Neutrophil (primary cell): ENCODE results near the gene FCHSD2.
A peak's percentile ranks its signal among the peaks of the same experiment; 100 is the strongest.

Experiments used
- H3K27ac ChIP-seq: fragments of 200-600 bp; sonication (generic); 2 replicates; pipeline ENCODE4 v1.5.1; 2016; ENCODE audit warnings: mild to moderate bottlenecking, moderate library complexity
- H3K27me3 ChIP-seq: fragments of 200-600 bp; sonication (generic); 2 replicates; pipeline ENCODE4 v1.6.0; 2016; ENCODE audit warnings: mild to moderate bottlenecking
- H3K36me3 ChIP-seq: fragments of 200-600 bp; sonication (generic); 2 replicates; pipeline ENCODE4 v1.5.1; 2017
- H3K4me1 ChIP-seq, 2 experiments: fragments of 200-600 bp in 1 of 2; sonication (generic) in 1 of 2; 1 replicate in 1 of 2; 2 replicates in 1 of 2; pipeline versions ENCODE4 v1.5.1 to v1.6.1; 2013 to 2016; ENCODE audit warnings: low read depth in 1 of 2, low read length in 1 of 2, mild to moderate bottlenecking in 1 of 2, moderate library complexity in 1 of 2; ENCODE audit not compliant: control insufficient read depth in 1 of 2, insufficient read depth in 1 of 2
- H3K4me3 ChIP-seq, 2 experiments: fragments of 200-600 bp in 1 of 2; sonication (generic) in 1 of 2; 1 replicate in 1 of 2; 2 replicates in 1 of 2; pipeline ENCODE4 v1.5.1; 2013 to 2016; ENCODE audit warnings: low read depth in 1 of 2, low read length in 1 of 2, mild to moderate bottlenecking in 1 of 2, moderate library complexity in 1 of 2
- H3K9me3 ChIP-seq: fragments of 200-600 bp; sonication (generic); 2 replicates; pipeline ENCODE4 v1.5.1; 2016
- TF ChIP-seq, protein P1 (sequence below): fragments of 200-600 bp; sonication (generic); IDR thresholded peaks from 2 replicates; pipeline ENCODE4 v1.5.1; 2016; ENCODE audit warnings: antibody characterized with exemption

The FCHSD2 gene

DNA sequence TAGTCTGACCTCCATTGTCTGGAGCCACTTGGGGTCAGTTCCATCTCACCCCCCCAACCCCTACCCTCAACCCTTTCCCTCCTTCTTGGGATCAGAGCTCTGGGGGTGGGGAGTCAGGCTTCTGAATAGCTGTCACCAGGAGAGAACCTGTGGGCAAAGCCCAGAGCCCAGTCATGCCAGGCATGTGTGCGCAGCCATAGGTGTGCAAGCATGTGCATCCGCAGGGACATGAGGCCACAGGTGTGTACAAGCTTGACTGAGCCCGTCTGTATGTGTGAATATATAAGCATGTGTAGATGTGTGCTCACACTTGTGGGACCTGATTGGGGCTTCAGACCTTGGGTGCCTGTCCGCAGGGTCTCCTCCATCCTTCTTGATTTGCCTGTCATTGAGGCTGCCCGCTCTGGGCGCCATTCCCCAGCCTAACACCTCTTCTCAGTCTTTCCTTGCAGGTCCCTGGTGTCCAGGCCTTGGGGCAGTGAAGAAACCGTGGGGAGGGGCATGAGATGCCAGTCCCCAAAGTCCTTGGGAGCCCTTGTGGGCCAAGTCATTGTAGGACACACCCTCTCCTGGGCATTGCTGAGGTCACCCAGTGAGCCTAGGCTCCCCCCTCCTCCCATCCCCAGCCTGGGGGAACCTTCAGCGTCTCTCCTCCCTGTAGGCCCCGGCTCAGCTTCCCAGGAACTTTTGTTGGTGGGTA lies 318.9 kb downstream of the FCHSD2 start:
- Histone ChIP-seq H3K36me3 (peaks cover 99% of the 10 kb centered on the region), H3K9me3 (no peaks in the 10 kb centered on the region), H3K27ac (peak overlapping the region; percentile 98), H3K4me3 (no peak overlapping the region), H3K4me1 (peaks cover 43 to 64% of the 10 kb centered on the region in 2 experiments), H3K27me3 (no peaks in the 10 kb centered on the region)
- TF ChIP-seq, protein P1, sequence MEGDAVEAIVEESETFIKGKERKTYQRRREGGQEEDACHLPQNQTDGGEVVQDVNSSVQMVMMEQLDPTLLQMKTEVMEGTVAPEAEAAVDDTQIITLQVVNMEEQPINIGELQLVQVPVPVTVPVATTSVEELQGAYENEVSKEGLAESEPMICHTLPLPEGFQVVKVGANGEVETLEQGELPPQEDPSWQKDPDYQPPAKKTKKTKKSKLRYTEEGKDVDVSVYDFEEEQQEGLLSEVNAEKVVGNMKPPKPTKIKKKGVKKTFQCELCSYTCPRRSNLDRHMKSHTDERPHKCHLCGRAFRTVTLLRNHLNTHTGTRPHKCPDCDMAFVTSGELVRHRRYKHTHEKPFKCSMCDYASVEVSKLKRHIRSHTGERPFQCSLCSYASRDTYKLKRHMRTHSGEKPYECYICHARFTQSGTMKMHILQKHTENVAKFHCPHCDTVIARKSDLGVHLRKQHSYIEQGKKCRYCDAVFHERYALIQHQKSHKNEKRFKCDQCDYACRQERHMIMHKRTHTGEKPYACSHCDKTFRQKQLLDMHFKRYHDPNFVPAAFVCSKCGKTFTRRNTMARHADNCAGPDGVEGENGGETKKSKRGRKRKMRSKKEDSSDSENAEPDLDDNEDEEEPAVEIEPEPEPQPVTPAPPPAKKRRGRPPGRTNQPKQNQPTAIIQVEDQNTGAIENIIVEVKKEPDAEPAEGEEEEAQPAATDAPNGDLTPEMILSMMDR = no peak

DNA sequence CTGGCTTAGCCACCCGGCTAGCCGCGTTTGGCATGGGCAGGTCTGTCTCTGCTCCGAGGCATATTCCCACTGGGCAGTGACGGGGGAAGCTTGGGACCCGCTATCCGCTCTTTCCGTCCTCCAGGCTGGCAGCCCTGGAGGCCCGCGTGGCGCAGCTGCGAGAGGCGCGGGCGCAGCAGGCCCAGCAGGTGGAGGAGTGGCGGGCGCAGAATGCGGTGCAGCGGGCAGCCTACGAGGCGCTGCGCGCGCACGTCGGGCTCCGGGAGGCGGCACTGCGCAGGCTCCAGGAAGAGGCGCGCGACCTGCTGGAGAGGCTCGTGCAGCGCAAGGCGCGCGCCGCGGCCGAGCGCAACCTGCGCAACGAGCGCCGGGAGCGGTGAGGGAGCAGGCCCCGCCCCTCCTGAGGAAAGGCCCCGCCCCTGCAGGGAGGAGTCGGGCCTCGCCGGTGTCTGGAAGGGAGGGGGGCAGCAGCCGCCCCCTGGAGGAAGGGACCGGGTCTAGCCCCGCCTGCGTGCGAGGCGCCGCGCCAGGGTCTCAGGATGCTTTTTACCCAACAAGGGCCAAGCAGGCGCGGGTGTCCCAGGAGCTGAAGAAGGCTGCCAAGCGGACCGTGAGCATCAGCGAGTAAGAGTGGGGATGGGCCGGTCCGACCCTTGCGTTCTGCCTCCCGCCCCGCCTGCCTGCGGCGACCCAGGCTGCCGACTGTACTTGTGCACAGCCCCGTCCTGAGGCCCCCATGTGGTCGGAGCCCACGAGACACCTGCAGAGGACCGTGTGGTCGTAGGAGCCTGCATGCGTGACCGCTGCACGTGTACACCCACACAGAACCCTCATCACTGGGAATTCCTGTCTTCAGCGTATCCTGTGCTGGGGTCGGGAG lies 320.0 kb downstream of the FCHSD2 start:
- peak overlapping the region; percentile 98 for H3K27ac ChIP-seq

DNA sequence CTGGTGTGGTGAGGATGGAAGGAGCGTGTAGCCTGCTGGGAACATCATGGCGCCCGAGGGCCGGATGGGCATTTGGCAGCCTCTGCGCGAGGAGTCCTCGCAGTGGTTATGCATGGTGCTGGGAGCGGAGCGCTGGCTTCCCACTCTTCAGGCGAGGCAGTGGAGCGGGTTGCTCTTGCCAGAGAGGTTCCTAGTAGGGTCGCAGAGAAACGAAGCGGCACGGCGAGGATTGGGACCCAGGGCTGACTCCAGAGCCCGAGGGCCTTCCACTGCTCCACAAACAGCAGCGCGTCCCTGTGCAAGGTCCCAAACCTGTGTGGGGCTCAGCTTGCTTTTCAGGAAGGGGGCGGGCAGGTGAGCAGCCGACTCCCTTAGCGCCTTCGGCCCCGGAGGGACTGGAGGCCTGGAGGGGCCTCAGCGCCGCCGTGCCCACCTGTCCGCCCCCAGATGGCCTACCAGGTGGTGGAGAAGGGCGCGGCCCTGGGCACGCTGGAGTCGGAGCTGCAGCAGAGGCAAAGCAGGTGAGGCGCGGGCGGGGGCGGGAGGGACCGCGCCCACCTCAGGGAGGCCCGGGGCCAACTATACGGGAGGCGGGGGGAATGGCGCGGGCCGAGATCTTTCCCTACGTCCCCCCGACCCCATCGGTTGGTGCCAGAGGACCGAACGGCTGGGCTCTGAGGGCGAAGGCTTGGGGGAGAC lies 320.7 kb downstream of the FCHSD2 start:
- Histone ChIP-seq H3K27me3 (no peaks in the 10 kb centered on the region), H3K27ac (peak overlapping the region; percentile 98), H3K4me3 (no peak overlapping the region), H3K4me1 (peaks cover 47 to 64% of the 10 kb centered on the region in 2 experiments), H3K36me3 (peaks cover 100% of the 10 kb centered on the region), H3K9me3 (no peaks in the 10 kb centered on the region)
- TF ChIP-seq, protein P1 = no peak

More for the DNA sequence above, 320.0 kb downstream of the FCHSD2 start:
- Histone ChIP-seq H3K27me3 (no peaks in the 10 kb centered on the region), H3K4me1 (peaks cover 43 to 64% of the 10 kb centered on the region in 2 experiments), H3K9me3 (no peaks in the 10 kb centered on the region), H3K36me3 (peaks cover 100% of the 10 kb centered on the region), H3K4me3 (no peak overlapping the region)
- TF ChIP-seq, protein P1 = no peak

DNA sequence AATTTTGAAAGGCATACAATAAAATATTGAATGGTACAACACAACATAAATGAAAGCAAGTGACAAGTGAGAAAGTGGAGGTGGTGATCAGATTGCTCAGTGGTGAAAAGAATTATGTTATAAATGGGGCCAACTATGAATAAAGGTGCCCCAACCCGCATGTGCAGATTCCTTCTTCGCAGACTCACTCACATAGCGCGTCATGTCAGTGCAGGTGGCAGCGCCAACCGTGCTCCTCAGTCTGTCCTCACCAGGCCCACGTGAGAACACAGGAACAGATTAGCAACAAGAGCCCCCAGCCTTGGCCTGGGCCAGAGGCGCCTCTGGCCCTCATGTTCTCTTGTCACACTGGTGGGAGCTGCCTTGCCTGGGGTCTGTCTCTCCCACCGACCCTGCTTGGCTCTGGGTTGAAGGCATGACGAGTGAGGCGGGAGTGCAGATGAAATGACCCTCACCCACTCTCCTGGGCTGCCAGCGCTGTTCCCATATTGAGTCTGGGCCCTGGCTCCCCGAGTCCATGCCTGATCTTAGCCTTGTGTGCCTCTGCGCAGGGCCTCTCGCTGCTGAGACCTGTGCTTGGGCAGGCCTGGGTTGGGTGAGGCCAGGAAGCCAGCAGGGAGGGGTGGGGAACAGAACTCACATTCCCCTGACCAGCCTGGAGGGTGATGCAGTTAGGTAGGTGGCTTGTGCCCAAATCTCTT lies 321.5 kb downstream of the FCHSD2 start:
- H3K4me1 ChIP-seq = peaks cover 49 to 67% of the 10 kb centered on the region in 2 experiments
- TF ChIP-seq, protein P1 = no peak
- no peaks in the 10 kb centered on the region for H3K9me3 ChIP-seq
- peaks cover 94% of the 10 kb centered on the region for H3K36me3 ChIP-seq
- no peaks in the 10 kb centered on the region for H3K27me3 ChIP-seq
- H3K27ac ChIP-seq = peak overlapping the region; percentile 98
- no peak overlapping the region for H3K4me3 ChIP-seq

DNA sequence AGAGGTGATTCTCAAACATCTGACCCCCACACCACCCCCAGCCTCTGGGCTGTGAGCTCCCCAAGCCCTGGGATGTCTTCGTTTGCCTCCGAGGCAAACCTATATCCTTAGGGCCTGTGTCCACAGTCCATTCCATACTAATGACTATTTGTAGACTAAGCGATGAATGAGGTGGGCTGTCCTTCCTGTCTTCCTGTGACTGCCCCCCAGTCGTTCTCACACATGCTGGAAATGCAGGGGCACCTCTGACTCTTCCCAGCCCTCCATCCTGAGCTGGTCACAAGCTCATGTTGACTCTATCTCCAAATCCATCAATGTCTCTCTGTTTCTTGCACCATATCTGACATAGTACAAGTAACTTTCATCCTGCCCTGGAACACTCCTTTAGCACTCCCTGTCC lies 323.1 kb downstream of the FCHSD2 start:
- no peak overlapping the region for H3K4me3 ChIP-seq
- H3K27ac ChIP-seq = peak overlapping the region; percentile 98
- H3K4me1 ChIP-seq = peaks cover 49 to 67% of the 10 kb centered on the region in 2 experiments
- TF ChIP-seq, protein P1 = no peak
- H3K27me3 ChIP-seq = no peaks in the 10 kb centered on the region
- H3K36me3 ChIP-seq = peaks cover 78% of the 10 kb centered on the region
- no peaks in the 10 kb centered on the region for H3K9me3 ChIP-seq
